Central memory CD8-positive, alpha-beta T cell (primary cell): ENCODE measurements around the gene DMKN.
A peak's percentile ranks its signal among the peaks of the same experiment; 100 is the strongest.

Source experiments
- ATAC-seq: fragments of 150-1000 bp; cut with Tn5 transposase; replicated peaks from 2 replicates; pipeline ENCODE4 v1.10.0; 2022; ENCODE audit warnings: mild to moderate bottlenecking, moderate FRiP score, moderate number of reproducible peaks; ENCODE audit not compliant: poor library complexity, severe bottlenecking; ENCODE audit errors: extremely low read depth
- DNase-seq, 2 donors: peaks; one replicate each; pipeline ENCODE4 v3.0.0; 2021; ENCODE audit warnings: low spot score in 2 of 2
- H3K27ac Mint-ChIP-seq: one replicate; pipeline ENCODE4 v1.8.0; 2022; ENCODE audit warnings: low read depth, mild to moderate bottlenecking, moderate library complexity, mixed read lengths
- H3K27me3 Mint-ChIP-seq: one replicate; pipeline ENCODE4 v1.8.0; 2022; ENCODE audit warnings: mixed read lengths
- H3K36me3 Mint-ChIP-seq: one replicate; pipeline ENCODE4 v1.8.0; 2022; ENCODE audit warnings: mild to moderate bottlenecking, moderate library complexity, mixed read lengths; ENCODE audit not compliant: insufficient read depth
- H3K4me1 Mint-ChIP-seq: one replicate; pipeline ENCODE4 v1.8.0; 2022; ENCODE audit warnings: mixed read lengths
- H3K4me3 Mint-ChIP-seq: one replicate; pipeline ENCODE4 v1.8.0; 2022; ENCODE audit warnings: mild to moderate bottlenecking, moderate library complexity, mixed read lengths
- H3K9me3 Mint-ChIP-seq: one replicate; pipeline ENCODE4 v1.8.0; 2022; ENCODE audit warnings: mixed read lengths

Gene DMKN

GRCh38 chr19:35498220-35498619, 15.2 kb downstream of the DMKN start:
- ATAC-seq (no peak), DNase-seq (no peak)
- Mint-ChIP-seq H3K27me3 (peaks cover 18% of the 10 kb centered on the region), H3K9me3 (no peaks in the 10 kb centered on the region), H3K27ac (no peak overlapping the region), H3K36me3 (peaks cover 2% of the 10 kb centered on the region), H3K4me3 (no peak overlapping the region), H3K4me1 (peaks cover 15% of the 10 kb centered on the region)

- peaks cover 2% of the 10 kb centered on the region for H3K36me3 Mint-ChIP-seq
- DNase-seq (no peak), ATAC-seq (no peak)
- H3K27ac Mint-ChIP-seq = no peak overlapping the region
- H3K9me3 Mint-ChIP-seq = no peaks in the 10 kb centered on the region
- H3K4me3 Mint-ChIP-seq = no peak overlapping the region
- H3K27me3 Mint-ChIP-seq = peaks cover 18% of the 10 kb centered on the region
- H3K4me1 Mint-ChIP-seq = peaks cover 15% of the 10 kb centered on the region
These were observed 16.0 kb downstream of the DMKN start for GRCh38 chr19:35497406-35497805.

- peaks cover 24% of the 10 kb centered on the region for H3K27me3 Mint-ChIP-seq
- no peaks in the 10 kb centered on the region for H3K9me3 Mint-ChIP-seq
- H3K4me3 Mint-ChIP-seq = no peak overlapping the region
- H3K36me3 Mint-ChIP-seq = peaks cover 2% of the 10 kb centered on the region
- ATAC-seq (peak; percentile 68), DNase-seq (peak; percentile 41 to 51)
- peaks cover 9% of the 10 kb centered on the region for H3K4me1 Mint-ChIP-seq
- no peak overlapping the region for H3K27ac Mint-ChIP-seq
These were observed 18.1 kb downstream of the DMKN start for GRCh38 chr19:35495107-35496064.

- Mint-ChIP-seq H3K27ac (no peak overlapping the region), H3K4me3 (no peak overlapping the region), H3K27me3 (peaks cover 34% of the 10 kb centered on the region), H3K9me3 (no peaks in the 10 kb centered on the region), H3K4me1 (peaks cover 9% of the 10 kb centered on the region), H3K36me3 (peaks cover 2% of the 10 kb centered on the region)
- no peak for DNase-seq
- no peak for ATAC-seq
These were observed 19.5 kb downstream of the DMKN start for GRCh38 chr19:35493971-35494370.

- DNase-seq (no peak), ATAC-seq (no peak)
- H3K27ac Mint-ChIP-seq = no peak overlapping the region
- H3K36me3 Mint-ChIP-seq = peaks cover 2% of the 10 kb centered on the region
- no peaks in the 10 kb centered on the region for H3K9me3 Mint-ChIP-seq
- H3K4me1 Mint-ChIP-seq = peaks cover 9% of the 10 kb centered on the region
- H3K27me3 Mint-ChIP-seq = peaks cover 50% of the 10 kb centered on the region
- H3K4me3 Mint-ChIP-seq = no peak overlapping the region
These were observed 21.6 kb downstream of the DMKN start for GRCh38 chr19:35491836-35492360.

- no peak for ATAC-seq
- peaks cover 7% of the 10 kb centered on the region for H3K4me1 Mint-ChIP-seq
- peaks cover 55% of the 10 kb centered on the region for H3K27me3 Mint-ChIP-seq
- no peak for DNase-seq
- H3K36me3 Mint-ChIP-seq = no peaks in the 10 kb centered on the region
- H3K4me3 Mint-ChIP-seq = no peak within 1 kb of the TSS
- H3K27ac Mint-ChIP-seq = no peak within 1 kb of the TSS
- no peaks in the 10 kb centered on the region for H3K9me3 Mint-ChIP-seq
These were observed 23.1 kb downstream of the DMKN start, which contains the start of gene KRTDAP for GRCh38 chr19:35490364-35490763. TSS of gene KRTDAP (minus strand) at chr19:35490464. CDS start at chr19:35490442, 22 bp downstream.

GRCh38 chr19:35488677-35489076, 24.8 kb downstream of the DMKN start:
- Mint-ChIP-seq H3K27ac (no peak overlapping the region), H3K4me1 (no peaks in the 10 kb centered on the region), H3K4me3 (no peak overlapping the region)

GRCh38 chr19:35487656-35488182, 25.7 kb downstream of the DMKN start:
- Mint-ChIP-seq H3K36me3 (no peaks in the 10 kb centered on the region), H3K4me1 (no peaks in the 10 kb centered on the region)
- ATAC-seq = no peak

More at GRCh38 chr19:35488677-35489076, 24.8 kb downstream of the DMKN start:
- ATAC-seq (no peak), DNase-seq (no peak)
- no peaks in the 10 kb centered on the region for H3K36me3 Mint-ChIP-seq
- H3K9me3 Mint-ChIP-seq = no peaks in the 10 kb centered on the region
- H3K27me3 Mint-ChIP-seq = peaks cover 55% of the 10 kb centered on the region

GRCh38 chr19:35486268-35486708, 27.2 kb downstream of the DMKN start:
- no peaks in the 10 kb centered on the region for H3K9me3 Mint-ChIP-seq
- H3K4me3 Mint-ChIP-seq = no peak overlapping the region
- no peaks in the 10 kb centered on the region for H3K36me3 Mint-ChIP-seq
- no peak for DNase-seq
- H3K4me1 Mint-ChIP-seq = no peaks in the 10 kb centered on the region
- H3K27ac Mint-ChIP-seq = no peak overlapping the region
- ATAC-seq = no peak
- H3K27me3 Mint-ChIP-seq = peaks cover 41% of the 10 kb centered on the region

More at GRCh38 chr19:35487656-35488182, 25.7 kb downstream of the DMKN start:
- Mint-ChIP-seq H3K4me3 (no peak overlapping the region), H3K9me3 (no peaks in the 10 kb centered on the region), H3K27me3 (peaks cover 49% of the 10 kb centered on the region), H3K27ac (no peak overlapping the region)
- no peak for DNase-seq

GRCh38 chr19:35484252-35485036, 29.0 kb downstream of the DMKN start:
- H3K4me3 Mint-ChIP-seq = no peak overlapping the region

GRCh38 chr19:35483089-35483488, 30.4 kb downstream of the DMKN start:
- Mint-ChIP-seq H3K4me3 (no peak overlapping the region), H3K27ac (no peak overlapping the region), H3K27me3 (peaks cover 17% of the 10 kb centered on the region), H3K36me3 (no peaks in the 10 kb centered on the region), H3K4me1 (no peaks in the 10 kb centered on the region), H3K9me3 (no peaks in the 10 kb centered on the region)
- ATAC-seq (no peak), DNase-seq (no peak)

More at GRCh38 chr19:35484252-35485036, 29.0 kb downstream of the DMKN start:
- Mint-ChIP-seq H3K4me1 (no peaks in the 10 kb centered on the region), H3K27ac (no peak overlapping the region), H3K36me3 (no peaks in the 10 kb centered on the region), H3K9me3 (no peaks in the 10 kb centered on the region), H3K27me3 (peaks cover 22% of the 10 kb centered on the region)
- DNase-seq = no peak
- ATAC-seq = no peak
